Measurements from ENCODE around the gene CHL1.

CHL1 gene

DNA sequence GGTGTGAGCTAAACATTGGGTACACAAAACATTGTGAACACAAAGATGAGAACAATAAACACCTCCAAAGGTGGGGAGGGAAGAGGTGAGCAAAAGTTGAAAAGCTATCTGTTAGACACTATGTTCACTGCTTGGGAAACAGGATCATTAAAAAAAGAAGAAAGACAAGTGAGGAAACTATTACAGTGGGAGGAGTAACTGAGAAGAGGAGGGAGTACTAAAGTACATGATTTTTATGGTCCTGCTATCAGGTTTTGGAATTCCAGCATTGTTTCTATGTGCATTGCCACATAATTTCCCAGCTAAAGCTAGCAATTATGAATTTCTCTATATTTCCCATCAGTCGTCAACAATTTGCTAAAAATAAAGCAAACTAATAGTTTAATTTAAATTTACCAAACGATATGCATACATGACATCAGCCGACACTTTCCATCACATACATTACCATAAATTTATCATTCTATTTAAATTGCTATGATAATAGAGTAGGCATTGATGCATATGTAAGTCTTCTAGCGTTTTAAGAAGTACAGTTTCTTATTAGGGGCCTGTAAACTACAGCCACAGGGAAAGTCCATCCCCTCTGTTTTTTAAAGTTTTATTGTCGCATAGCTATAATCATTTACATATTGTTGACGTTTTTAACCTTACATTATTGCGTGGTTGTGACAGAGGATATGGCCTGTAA is 221.8 kb downstream of the CHL1 start:
- TF ChIP-seq, protein P1, sequence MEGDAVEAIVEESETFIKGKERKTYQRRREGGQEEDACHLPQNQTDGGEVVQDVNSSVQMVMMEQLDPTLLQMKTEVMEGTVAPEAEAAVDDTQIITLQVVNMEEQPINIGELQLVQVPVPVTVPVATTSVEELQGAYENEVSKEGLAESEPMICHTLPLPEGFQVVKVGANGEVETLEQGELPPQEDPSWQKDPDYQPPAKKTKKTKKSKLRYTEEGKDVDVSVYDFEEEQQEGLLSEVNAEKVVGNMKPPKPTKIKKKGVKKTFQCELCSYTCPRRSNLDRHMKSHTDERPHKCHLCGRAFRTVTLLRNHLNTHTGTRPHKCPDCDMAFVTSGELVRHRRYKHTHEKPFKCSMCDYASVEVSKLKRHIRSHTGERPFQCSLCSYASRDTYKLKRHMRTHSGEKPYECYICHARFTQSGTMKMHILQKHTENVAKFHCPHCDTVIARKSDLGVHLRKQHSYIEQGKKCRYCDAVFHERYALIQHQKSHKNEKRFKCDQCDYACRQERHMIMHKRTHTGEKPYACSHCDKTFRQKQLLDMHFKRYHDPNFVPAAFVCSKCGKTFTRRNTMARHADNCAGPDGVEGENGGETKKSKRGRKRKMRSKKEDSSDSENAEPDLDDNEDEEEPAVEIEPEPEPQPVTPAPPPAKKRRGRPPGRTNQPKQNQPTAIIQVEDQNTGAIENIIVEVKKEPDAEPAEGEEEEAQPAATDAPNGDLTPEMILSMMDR (IDR thresholded peaks at IDR 0.05; ENCODE audit: control extremely low read depth, extremely low read depth, low read depth, missing control alignments) = no peak
- ChIA-PET CTCF (interaction anchor here (0.6 to 1.4 kb wide), 3 partner anchors 11 to 24 kb away, joined by 3 read pairs; no protein-coding TSS in a partner anchor), POLR2A (no interaction called here)
- no peak for DNase-seq (ENCODE audit: extremely low spot score)

DNA sequence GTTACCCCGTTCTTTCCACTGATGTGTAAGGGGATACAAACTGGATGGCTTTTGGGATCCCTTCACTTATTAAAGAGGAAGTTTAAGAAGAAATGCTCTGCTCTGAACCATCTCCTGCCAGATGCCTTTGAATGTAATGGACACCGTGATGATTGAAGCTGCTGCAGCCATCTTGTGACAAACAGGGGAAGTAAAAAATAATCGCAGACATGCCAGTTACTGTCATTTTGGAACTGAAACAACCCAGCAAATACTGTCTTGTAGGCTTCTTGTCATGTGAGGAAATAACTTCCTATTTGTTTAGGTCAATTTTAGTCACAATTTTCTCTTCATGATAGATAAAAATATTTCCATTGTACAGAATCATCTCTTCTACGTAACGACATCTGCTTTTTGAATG is 224.0 kb downstream of the CHL1 start:
- POLR2A ChIA-PET = no interaction called here
- CTCF ChIA-PET = interaction anchor here (1.6 kb wide), 1 partner anchor 68 kb away, joined by 3 read pairs; no protein-coding TSS in a partner anchor
- TF ChIP-seq, protein P1 (IDR thresholded peaks at IDR 0.05; ENCODE audit: control extremely low read depth, extremely low read depth, low read depth, missing control alignments) = no peak

DNA sequence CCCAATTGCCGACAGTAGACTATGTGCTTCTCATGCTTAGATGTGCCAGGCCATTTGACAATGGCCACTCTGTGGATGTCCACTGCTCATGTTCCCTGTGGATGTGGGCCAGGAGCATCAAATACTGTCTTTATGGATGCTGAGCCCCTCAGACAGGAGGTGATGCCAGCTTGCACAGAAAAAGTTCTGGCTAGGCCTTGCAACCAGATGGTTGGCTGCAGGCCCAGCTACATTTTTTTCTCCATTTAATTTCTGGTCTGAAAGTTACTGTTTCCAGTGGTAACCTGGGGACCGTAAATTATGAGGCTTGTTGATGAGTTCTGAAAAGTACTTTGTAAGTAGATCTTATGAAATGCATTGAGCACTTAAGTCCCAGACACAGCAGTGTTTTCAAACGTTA is 228.5 kb downstream of the CHL1 start:
- ChIA-PET POLR2A (no interaction called here), CTCF (interaction anchor here (2.7 kb wide), 1 partner anchor 13 kb away, joined by 12 read pairs; no protein-coding TSS in a partner anchor)
- TF ChIP-seq, protein P1 (IDR thresholded peaks at IDR 0.05; ENCODE audit: control extremely low read depth, extremely low read depth, low read depth, missing control alignments) = no peak
- no peak for DNase-seq (ENCODE audit: extremely low spot score)

More for the DNA sequence above, 224.0 kb downstream of the CHL1 start:
- DNase-seq (ENCODE audit: extremely low spot score) = peak; percentile 2

- POLR2A ChIA-PET = no interaction called here
- TF ChIP-seq, protein P1 (IDR thresholded peaks at IDR 0.05; ENCODE audit: control extremely low read depth, extremely low read depth, low read depth, missing control alignments) = no peak
- no peak for DNase-seq (ENCODE audit: extremely low spot score)
- CTCF ChIA-PET = interaction anchor here (2.7 kb wide), 1 partner anchor 12 kb away, joined by 12 read pairs; no protein-coding TSS in a partner anchor
Measured at GRCh38 chr3:426072-426471, 229.5 kb downstream of the CHL1 start.

DNA sequence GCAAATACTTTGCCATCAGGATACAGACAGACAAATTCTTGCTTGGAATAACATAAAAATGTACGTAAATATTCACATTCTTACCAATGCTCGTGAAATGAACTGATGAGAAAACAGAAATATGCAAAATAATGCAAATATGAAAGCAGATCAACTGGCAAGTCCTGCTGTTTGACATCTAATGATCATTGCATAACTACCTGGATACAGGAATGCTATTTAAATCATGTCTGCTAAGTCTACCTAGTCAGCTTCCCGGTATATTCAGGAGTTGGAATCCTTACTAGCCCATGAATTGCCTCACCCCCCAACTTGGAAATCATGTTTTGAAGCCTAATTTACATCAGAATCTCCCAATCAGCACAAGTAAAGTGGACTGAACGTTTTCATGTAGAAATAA is 230.6 kb downstream of the CHL1 start:
- ChIA-PET POLR2A (no interaction called here), CTCF (no interaction called here)
- no peak for DNase-seq (ENCODE audit: extremely low spot score)
- TF ChIP-seq, protein P1 (IDR thresholded peaks at IDR 0.05; ENCODE audit: control extremely low read depth, extremely low read depth, low read depth, missing control alignments) = no peak

GRCh38 chr3:430186-430585 is 233.6 kb downstream of the CHL1 start:
- no peak for DNase-seq (ENCODE audit: extremely low spot score)

More at GRCh38 chr3:430186-430585, 233.6 kb downstream of the CHL1 start:
- POLR2A ChIA-PET = no interaction called here
- CTCF ChIA-PET = no interaction called here
- TF ChIP-seq, protein P1 (IDR thresholded peaks at IDR 0.05; ENCODE audit: control extremely low read depth, extremely low read depth, low read depth, missing control alignments) = no peak
